ENCODE data around the gene TOR1B.
A peak's percentile ranks its signal among the peaks of the same experiment; 100 is the strongest.

Gene TOR1B

DNA sequence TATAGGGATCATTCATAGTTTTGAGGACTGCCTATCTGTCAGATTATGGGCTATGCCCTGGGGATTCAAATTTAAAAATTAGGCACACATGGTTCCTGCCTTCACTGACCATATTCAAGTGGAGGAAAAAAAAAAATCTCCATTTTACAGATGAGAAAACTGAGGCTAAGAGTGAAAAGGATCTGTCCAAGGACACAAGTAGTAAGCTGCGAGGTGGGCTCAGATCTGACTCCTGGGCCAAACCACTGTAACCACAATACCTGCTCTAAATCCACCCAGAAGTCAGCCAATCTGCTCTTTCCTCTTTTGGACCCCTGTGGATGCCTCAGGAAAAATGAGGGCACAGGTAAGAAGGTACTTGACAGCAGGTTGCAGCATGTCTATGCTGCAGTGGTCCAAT is 23.8 kb downstream of the TOR1B start:
- H3K4me3 ChIP-seq (ENCODE audit: low read length) = no peak overlapping the region
- DNase-seq (ENCODE audit: low read depth) = no peak
- TF ChIP-seq, protein P1, sequence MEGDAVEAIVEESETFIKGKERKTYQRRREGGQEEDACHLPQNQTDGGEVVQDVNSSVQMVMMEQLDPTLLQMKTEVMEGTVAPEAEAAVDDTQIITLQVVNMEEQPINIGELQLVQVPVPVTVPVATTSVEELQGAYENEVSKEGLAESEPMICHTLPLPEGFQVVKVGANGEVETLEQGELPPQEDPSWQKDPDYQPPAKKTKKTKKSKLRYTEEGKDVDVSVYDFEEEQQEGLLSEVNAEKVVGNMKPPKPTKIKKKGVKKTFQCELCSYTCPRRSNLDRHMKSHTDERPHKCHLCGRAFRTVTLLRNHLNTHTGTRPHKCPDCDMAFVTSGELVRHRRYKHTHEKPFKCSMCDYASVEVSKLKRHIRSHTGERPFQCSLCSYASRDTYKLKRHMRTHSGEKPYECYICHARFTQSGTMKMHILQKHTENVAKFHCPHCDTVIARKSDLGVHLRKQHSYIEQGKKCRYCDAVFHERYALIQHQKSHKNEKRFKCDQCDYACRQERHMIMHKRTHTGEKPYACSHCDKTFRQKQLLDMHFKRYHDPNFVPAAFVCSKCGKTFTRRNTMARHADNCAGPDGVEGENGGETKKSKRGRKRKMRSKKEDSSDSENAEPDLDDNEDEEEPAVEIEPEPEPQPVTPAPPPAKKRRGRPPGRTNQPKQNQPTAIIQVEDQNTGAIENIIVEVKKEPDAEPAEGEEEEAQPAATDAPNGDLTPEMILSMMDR (conservative IDR thresholded peaks at IDR 0.05; ENCODE audit: low read depth, low read length) = no peak

DNA sequence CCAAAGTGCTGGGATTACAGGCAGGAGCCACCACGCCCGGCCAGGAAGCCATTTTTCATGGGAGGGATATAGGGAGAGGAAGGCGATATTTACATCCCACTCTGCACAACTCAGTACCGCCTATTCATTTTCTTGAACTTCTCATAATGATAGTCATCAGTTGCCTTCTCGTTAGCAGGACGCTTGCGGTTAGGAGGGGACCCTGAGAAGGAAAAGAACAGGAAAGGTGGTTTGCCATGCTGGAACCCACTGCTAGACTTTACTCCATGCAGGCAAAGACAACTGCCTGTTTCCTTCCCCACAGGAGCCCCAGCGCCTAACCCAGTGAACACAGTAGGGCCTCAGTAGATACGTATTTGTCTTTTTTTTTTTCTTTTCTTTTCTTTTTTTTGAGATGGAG is 25.1 kb downstream of the TOR1B start:
- no peak for DNase-seq (ENCODE audit: low read depth)
- no peak overlapping the region for H3K4me3 ChIP-seq (ENCODE audit: low read length)
- TF ChIP-seq, protein P1 (conservative IDR thresholded peaks at IDR 0.05; ENCODE audit: low read depth, low read length) = no peak

DNA sequence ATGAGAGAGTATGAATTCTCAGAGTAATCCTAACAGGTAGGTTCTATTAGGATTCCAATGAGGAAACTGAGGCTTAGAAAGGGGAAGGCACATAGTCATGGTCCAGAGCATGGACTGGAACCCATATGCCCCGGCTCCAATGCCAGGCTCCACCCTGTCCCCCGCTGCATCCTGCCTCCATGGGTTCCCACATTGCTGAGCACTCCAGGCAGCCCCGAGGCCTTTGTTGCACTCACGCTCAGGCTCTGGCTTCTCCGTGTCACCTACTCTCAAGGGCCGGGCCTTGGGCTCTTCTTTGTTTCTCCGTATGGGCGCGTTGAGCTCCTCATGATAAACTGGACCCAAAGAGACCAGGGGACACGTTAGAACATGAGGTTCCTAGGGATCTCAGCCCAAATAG is 26.0 kb downstream of the TOR1B start:
- TF ChIP-seq, protein P1 (conservative IDR thresholded peaks at IDR 0.05; ENCODE audit: low read depth, low read length) = no peak
- DNase-seq (ENCODE audit: low read depth) = no peak
- no peak overlapping the region for H3K4me3 ChIP-seq (ENCODE audit: low read length)

DNA sequence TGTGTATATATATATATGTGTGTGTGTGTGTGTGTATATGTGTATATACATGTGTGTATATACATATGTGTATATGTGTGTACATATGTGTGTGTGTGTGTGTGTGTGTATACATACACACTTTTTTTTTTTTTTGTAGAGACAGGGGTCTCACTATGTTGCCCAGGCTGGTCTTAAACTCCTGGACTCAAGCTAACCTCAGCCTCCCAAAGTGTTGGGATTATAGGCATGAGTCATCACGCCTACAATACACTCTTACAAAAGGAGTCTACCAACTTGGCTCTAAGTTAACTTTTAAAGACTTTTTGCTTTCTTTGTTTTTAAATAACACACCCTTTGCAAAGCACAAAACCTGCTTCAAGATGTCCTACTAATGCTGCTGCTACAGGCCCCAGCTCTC is 30.0 kb downstream of the TOR1B start:
- TF ChIP-seq, protein P1 (conservative IDR thresholded peaks at IDR 0.05; ENCODE audit: low read depth, low read length) = no peak
- no peak overlapping the region for H3K4me3 ChIP-seq (ENCODE audit: low read length)
- no peak for DNase-seq (ENCODE audit: low read depth)

DNA sequence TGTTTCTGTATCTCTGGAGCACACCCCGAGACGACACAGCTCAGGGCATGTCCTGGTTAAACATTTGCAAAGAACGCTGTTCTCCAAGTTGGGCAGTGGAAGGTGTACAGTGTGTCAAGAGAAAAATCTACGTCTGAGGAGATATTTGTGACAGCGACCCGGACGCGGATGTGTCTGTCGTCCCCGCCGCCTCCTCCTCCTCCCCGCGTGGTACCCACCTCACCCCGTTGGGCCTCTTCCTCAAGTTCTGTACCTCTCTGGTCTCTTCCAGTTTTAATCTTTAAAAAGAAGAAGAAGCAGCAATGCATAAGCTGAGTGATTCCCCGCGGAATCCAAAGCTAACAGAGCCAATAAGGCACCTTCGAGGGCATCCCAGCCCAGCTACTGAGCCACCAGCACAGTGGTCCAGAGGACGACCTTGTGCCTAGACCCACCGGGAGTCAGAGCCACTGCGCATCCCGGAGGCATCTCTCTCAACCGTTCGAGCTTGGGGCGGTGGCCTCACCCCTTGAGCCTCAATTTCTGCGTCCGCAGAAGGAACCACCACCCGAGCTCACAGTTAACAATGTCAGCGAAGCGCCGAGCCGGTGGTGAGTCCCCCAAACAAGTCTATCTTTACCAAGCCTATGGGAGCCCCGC is 31.6 kb downstream of the TOR1B start:
- H3K4me3 ChIP-seq (ENCODE audit: low read length) = peak overlapping the region; percentile 96
- TF ChIP-seq, protein P1 (conservative IDR thresholded peaks at IDR 0.05; ENCODE audit: low read depth, low read length) = no peak
- DNase-seq (ENCODE audit: low read depth) = no peak

DNA sequence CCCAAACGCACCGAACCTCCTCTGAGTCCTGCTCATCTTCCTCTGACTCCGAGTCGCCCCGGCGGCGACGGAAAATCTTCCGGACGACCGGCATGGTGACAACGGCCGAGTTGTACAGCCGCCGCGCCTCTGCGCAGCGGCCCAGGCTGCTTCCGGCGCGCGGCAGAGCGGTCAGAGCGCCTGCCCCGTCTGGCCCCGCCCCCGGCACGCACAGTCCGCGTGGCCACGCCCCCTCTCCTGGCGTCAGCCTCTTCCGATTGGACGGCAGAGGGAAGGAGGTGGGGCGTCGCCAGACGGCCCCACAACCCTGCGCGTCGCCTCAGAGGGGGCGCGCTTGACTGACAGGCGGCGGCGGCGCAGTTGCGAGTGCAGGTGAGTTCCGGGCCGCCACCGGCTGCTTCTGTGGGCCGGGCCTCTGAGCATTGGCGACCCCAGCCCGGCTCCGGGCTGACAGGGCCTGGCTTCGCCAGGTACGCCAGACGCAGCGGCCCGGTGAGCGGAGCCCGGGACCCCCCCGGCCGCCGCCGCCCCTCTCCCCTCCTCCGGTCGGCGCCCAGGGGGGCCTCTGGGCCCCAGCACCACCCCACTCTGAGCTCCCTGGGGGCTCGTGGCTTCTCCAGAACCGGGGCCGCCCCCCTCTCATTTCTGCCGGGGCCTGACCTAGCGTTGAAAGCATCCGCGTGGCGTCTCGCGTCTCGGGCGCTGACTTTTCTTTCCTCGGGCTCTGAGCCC is 32.3 kb downstream of the TOR1B start, which contains the start of the genes C9orf78 and USP20:
TSS of gene C9orf78 (minus strand) at position 148 of the 732 bp plus-strand sequence. CDS start at position 94, 54 bp downstream.
TSS of gene USP20 (plus strand) at position 331 of the 732 bp plus-strand sequence. CDS start 17,098 bp downstream, outside the sequence.
- TF ChIP-seq, protein P1 (conservative IDR thresholded peaks at IDR 0.05; ENCODE audit: low read depth, low read length) = no peak
- DNase-seq (ENCODE audit: low read depth) = peak; percentile 69
- peak within 1 kb of the TSS; percentile 96 for H3K4me3 ChIP-seq (ENCODE audit: low read length)

DNA sequence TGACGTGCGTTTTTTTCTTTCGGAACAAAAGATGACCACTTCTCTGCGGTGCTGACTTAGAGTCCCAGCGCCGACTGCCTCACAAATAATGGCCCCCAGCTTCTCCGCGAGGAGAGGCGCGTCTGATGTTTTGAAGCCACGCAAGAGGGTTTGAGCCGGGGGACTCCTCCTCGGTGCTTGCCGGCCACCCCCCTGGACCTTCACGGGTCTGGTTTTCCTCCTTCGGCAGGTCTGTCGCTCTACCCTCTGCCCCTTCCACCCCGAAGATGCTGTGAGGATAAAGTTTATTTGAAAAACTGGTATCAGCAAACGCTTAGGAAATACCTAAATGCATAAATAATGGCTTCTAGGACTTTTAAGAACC is 32.9 kb downstream of the TOR1B start:
- peak overlapping the region; percentile 96 for H3K4me3 ChIP-seq (ENCODE audit: low read length)
- no peak for DNase-seq (ENCODE audit: low read depth)
- TF ChIP-seq, protein P1 (conservative IDR thresholded peaks at IDR 0.05; ENCODE audit: low read depth, low read length) = no peak
